Karpas-422 (cell line): ENCODE results near the gene EGFL7. TPM values are rescaled to one million over a fixed set of nuclear protein-coding genes. Genes with fewer than 3 reads are reported as not detected.
A peak's percentile ranks its signal among the peaks of the same experiment; 100 is the strongest.

Experiments used
- DNase-seq: peaks from one replicate; pipeline ENCODE4 v3.0.0-alpha.2; 2015
- H2AFZ ChIP-seq: fragments of 200-600 bp; sonication (generic); 2 replicates; pipeline ENCODE4 v1.6.1; 2014; ENCODE audit warnings: antibody characterized with exemption, low read length, mixed read lengths
- H3K27ac ChIP-seq: fragments of 200-600 bp; sonication (generic); 2 replicates; pipeline ENCODE4 v1.5.1; 2014; ENCODE audit warnings: mild to moderate bottlenecking, low read length, moderate library complexity
- H3K27me3 ChIP-seq: fragments of 200-600 bp; sonication (generic); 2 replicates; pipeline ENCODE4 v1.6.1; 2014; ENCODE audit warnings: low read length, mixed read lengths
- H3K36me3 ChIP-seq: fragments of 200-600 bp; sonication (generic); 2 replicates; pipeline ENCODE4 v1.6.1; 2014; ENCODE audit warnings: low read length, mixed read lengths; ENCODE audit not compliant: insufficient read depth
- H3K4me1 ChIP-seq: fragments of 200-600 bp; sonication (generic); 2 replicates; pipeline ENCODE4 v1.6.1; 2014; ENCODE audit warnings: mild to moderate bottlenecking, low read length, mixed read lengths
- H3K4me2 ChIP-seq: fragments of 200-600 bp; sonication (generic); 2 replicates; pipeline ENCODE4 v1.6.1; 2014; ENCODE audit warnings: low read length, low read depth, mild to moderate bottlenecking; ENCODE audit not compliant: poor library complexity, severe bottlenecking
- H3K4me3 ChIP-seq: fragments of 200-600 bp; sonication (generic); 2 replicates; pipeline ENCODE4 v1.5.1; 2014; ENCODE audit warnings: mild to moderate bottlenecking, antibody characterized with exemption, low read length, mixed read lengths
- H3K79me2 ChIP-seq: fragments of 200-600 bp; sonication (generic); 2 replicates; pipeline ENCODE4 v1.6.1; 2014; ENCODE audit warnings: mild to moderate bottlenecking, low read length, mixed read lengths
- H3K9ac ChIP-seq: fragments of 200-600 bp; sonication (generic); 2 replicates; pipeline ENCODE4 v1.6.0; 2014; ENCODE audit warnings: low read length
- H3K9me2 ChIP-seq: fragments of 200-600 bp; sonication (generic), shearing (Covaris generic); replicated peaks from 2 replicates; pipeline ENCODE4 v1.6.0; 2014; ENCODE audit warnings: mild to moderate bottlenecking, low read length, moderate library complexity; ENCODE audit not compliant: insufficient read depth
- H3K9me3 ChIP-seq: fragments of 300-700, 200-600 bp; sonication (generic); 2 replicates; pipeline ENCODE4 v1.6.1; 2014; ENCODE audit warnings: low read length, mixed read lengths
- H4K20me1 ChIP-seq: fragments of 200-600 bp; sonication (generic); 2 replicates; pipeline ENCODE4 v1.6.1; 2014; ENCODE audit warnings: mild to moderate bottlenecking, antibody characterized with exemption, low read length, low read depth; ENCODE audit not compliant: insufficient read depth
- total RNA-seq: library from RNA; depleted of rRNA; stranded (reverse); fragments of >200 nt; shearing (Covaris generic); gene quantifications from 2 replicates; pipeline ENCODE4 v1.2.3, GENCODE V29; 2014; ENCODE audit warnings: low replicate concordance

The EGFL7 gene
- total RNA-seq, 1 experiment from 2014 or later: not detected

DNA sequence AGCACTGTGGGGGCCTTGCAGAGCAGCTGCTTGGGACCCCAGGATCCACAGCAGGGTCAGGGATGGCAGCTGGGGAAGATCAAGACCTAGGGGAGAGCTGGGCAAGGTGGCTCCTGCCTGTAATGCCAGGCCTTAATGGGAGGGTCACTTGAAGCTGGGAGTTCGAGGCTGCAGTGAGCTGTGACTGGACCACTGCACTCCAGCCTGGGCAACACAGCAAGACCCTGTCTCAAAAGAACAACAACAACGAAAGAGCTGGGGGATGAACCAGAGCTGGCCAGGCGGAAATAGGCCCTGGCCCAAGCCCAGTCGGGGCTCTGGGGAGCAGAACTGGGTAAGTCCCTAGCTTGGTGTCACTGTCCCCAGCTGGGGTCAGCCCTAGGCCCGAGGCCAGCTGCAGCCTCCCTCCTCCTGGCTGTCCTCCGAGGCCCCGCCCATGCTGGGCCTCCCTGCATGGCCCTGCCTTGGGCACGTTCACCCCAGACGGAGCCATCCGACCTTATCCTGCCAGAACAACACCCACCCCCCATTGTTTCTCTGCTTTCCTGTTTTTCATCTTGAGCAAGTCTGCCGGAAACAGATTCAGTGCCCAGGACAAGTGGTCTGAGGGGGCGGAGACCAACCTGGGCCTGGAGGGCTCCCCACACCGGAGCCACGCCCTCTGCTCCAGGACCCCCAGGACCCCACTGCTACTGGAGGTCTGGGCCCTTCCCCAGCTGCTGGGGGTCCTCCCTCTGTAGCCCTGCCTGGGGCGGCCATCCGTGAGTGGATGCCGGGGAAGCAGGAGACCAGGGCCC is 51.6 kb downstream of the EGFL7 start:
- Histone ChIP-seq H2AFZ (no peak overlapping the region), H4K20me1 (0 out of 2 replicates have a peak, but pooled peaks cover 2% of the 10 kb centered on the region), H3K9me2 (no peaks in the 10 kb centered on the region), H3K27ac (no peak overlapping the region), H3K4me1 (no peaks in the 10 kb centered on the region), H3K79me2 (no peaks in the 10 kb centered on the region), H3K4me3 (no peak overlapping the region), H3K9ac (no peak overlapping the region), H3K36me3 (no peaks in the 10 kb centered on the region), H3K9me3 (no peaks in the 10 kb centered on the region), H3K27me3 (no peaks in the 10 kb centered on the region), H3K4me2 (no peak overlapping the region)
- no peak for DNase-seq

DNA sequence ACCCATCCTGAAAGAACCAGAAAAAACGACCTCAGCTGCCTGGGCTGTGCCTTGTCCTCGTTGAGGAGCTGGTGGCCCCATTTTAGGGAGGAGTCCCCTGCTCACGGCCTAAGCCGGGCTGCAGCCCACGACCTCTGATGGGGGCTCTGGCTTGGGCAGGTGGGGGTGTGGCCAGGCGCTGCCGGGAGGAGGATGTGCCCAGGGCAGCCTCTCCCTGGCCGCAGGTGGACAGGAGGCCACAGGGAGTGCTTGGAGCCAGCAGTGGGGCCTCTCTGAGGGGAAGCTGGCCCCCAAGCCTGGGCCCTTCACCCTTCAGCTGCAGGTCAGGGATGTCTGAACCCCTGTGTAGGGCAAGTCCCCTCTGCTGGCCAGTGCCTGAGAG is 52.2 kb downstream of the EGFL7 start:
- Histone ChIP-seq H3K79me2 (no peaks in the 10 kb centered on the region), H3K4me2 (no peak overlapping the region), H3K27me3 (no peaks in the 10 kb centered on the region), H3K27ac (no peak overlapping the region), H3K9me3 (no peaks in the 10 kb centered on the region), H3K4me3 (no peak overlapping the region), H2AFZ (no peak overlapping the region), H3K9ac (no peak overlapping the region), H3K9me2 (no peaks in the 10 kb centered on the region), H3K4me1 (no peaks in the 10 kb centered on the region), H4K20me1 (0 out of 2 replicates have a peak, but pooled peaks cover 2% of the 10 kb centered on the region), H3K36me3 (no peaks in the 10 kb centered on the region)
- no peak for DNase-seq

DNA sequence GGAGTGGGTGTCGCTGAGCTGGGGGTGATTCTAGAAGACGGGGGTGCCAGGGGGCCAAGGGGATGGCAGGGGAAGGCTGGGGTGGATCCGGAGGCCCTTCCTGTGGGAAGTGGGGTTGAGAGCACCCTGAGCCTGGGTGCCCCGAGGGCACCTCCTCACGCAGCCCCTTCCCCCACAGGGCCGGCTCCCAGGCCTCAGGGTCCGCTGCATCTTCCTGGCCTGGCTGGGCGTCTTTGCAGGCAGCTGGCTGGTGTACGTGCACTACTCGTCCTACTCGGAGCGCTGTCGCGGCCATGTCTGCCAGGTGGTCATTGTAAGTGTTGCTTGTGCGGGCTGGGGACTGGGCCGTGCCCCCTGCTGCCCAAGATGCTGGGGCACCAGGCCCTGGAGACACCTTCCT is 54.7 kb downstream of the EGFL7 start:
- Histone ChIP-seq H3K9me2 (no peaks in the 10 kb centered on the region), H3K27ac (no peak overlapping the region), H3K9me3 (no peaks in the 10 kb centered on the region), H3K4me3 (no peak overlapping the region), H3K4me2 (no peak overlapping the region), H3K4me1 (no peaks in the 10 kb centered on the region), H2AFZ (no peak overlapping the region), H4K20me1 (0 out of 2 replicates have a peak, but pooled peaks cover 5% of the 10 kb centered on the region), H3K27me3 (no peaks in the 10 kb centered on the region), H3K79me2 (no peaks in the 10 kb centered on the region), H3K9ac (no peak overlapping the region), H3K36me3 (no peaks in the 10 kb centered on the region)
- no peak for DNase-seq

DNA sequence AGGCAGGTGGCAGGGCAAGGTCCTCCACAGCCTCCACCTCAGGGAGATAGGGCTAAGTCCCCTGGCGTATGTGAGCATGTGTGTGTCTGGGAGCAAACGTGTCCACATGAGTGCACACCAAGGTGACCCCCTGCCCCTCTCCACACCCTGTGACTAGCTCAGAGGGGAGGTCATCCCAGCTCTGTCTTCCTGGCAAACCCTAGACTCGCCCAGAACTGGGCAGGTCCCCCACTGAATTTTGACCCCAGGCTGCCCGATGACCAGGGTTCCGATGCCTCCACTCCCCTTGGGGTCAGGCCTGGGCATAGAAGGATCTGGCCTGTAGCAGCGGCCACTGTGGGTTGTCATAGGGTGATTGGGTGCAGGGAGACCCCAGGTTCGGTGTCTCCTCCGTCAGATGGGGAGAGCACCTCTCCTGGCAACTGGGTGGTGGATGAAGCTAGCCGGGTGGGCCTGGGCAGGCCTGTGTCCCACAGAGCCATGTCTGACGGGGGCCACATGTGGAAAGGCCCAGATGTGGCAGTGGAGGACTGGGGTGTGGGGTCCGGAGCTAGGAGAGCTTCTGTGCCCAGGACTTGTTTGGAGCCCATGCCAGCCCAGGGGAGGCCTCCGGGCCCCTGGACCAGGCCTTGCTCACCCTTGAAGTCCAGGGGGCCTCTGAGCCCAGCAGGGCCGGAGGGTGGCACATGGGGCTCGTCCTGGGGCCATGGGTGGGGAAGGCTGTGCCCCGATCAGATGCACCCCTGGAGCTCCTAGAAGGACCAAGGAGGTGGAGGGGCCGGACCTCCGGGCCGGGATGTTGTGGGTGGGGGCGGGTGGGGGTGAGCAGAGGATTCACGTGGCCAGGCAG is 55.9 kb downstream of the EGFL7 start:
- Histone ChIP-seq H3K9me3 (no peaks in the 10 kb centered on the region), H3K4me3 (no peak overlapping the region), H3K27ac (no peak overlapping the region), H2AFZ (no peak overlapping the region), H3K27me3 (no peaks in the 10 kb centered on the region), H3K9ac (no peak overlapping the region), H3K4me1 (no peaks in the 10 kb centered on the region), H3K4me2 (no peak overlapping the region), H3K9me2 (no peaks in the 10 kb centered on the region), H3K36me3 (no peaks in the 10 kb centered on the region), H4K20me1 (0 out of 2 replicates have a peak, but pooled peaks cover 9% of the 10 kb centered on the region), H3K79me2 (no peaks in the 10 kb centered on the region)
- no peak for DNase-seq

DNA sequence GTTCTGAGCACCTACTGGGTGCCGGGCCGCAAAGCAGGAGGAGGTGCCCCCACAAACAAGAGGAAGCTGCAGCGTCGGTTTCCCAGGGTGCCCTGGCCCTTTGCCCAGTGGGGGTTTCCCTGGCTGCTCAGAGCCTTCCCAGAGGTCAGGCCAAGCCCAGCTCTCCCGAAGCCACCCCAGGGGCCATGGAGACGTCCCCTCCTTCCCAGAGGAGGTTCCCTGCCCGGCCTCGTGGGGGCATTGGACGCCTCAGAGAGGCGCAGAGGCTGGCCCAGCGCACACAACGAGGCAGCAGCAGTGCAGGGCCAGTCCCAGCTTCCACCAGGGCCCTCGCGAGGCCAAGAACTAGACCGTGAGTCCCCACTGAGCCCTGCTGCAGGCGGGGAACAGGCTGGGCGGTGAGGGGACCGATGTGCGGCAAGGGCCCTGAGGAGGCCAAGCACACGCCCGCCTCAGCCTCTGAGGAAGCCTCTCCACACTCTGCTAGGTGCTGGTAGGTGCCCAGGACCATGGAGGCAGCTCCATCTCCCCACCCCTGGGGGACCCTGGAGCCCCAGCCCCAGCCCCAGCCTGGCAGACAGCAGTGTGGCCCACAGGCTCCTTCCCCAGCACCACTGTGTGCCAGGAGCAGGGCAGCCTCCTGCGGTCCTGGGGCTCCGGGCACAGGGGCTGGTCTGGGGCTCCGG is 56.6 kb downstream of the EGFL7 start:
- no peak overlapping the region for H2AFZ ChIP-seq
- H3K9ac ChIP-seq: no peak overlapping the region
- no peak overlapping the region for H3K27ac ChIP-seq
- H3K9me2 ChIP-seq: no peaks in the 10 kb centered on the region
- no peak overlapping the region for H3K4me2 ChIP-seq
- peaks cover 4% of the 10 kb centered on the region for H3K36me3 ChIP-seq
- H3K27me3 ChIP-seq: no peaks in the 10 kb centered on the region
- peak; percentile 54 for DNase-seq
- no peaks in the 10 kb centered on the region for H3K9me3 ChIP-seq
- H4K20me1 ChIP-seq: peaks cover 13% of the 10 kb centered on the region; the same call in 1 of the 2 replicates
- H3K4me3 ChIP-seq: no peak overlapping the region
- no peaks in the 10 kb centered on the region for H3K4me1 ChIP-seq
- no peaks in the 10 kb centered on the region for H3K79me2 ChIP-seq

DNA sequence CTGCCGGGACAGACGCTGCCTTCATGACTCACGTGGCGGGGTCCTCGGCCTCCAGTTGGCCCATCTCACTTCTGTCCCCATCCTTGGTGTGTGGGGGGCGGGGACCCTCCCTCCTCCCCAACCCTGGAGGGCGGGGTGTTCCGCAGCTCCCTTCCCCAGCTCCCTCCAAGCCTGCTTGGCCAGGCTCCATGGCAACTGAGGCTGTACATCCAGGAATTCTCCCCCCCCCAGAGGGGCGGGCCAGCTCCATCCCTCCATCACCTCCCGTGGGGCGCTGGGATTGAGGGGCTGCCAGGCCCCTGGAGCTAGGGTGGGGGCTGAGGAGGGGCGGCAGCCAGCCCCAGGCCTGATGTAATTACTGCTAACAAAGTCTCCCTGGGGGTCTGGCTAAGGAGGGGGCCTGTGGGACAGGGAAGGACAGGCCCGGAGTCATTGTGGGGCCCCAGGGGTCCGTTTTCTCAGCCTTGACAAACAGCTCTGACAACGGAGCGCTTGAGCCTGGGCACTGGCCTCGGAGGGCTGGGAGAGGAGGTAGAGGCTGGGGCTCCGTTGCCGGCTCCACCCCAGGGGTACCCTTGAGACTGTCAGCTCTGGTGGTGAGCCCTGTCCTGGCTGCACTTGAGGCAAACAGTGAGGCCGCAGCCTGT is 57.7 kb downstream of the EGFL7 start:
- Histone ChIP-seq H3K9me2 (no peaks in the 10 kb centered on the region), H3K79me2 (no peaks in the 10 kb centered on the region), H2AFZ (no peak overlapping the region), H3K9me3 (no peaks in the 10 kb centered on the region), H3K9ac (no peak overlapping the region), H3K4me1 (no peaks in the 10 kb centered on the region), H3K4me2 (no peak overlapping the region), H3K27ac (no peak overlapping the region), H3K4me3 (no peak overlapping the region), H3K36me3 (peaks cover 7% of the 10 kb centered on the region), H4K20me1 (peaks cover 15% of the 10 kb centered on the region), H3K27me3 (no peaks in the 10 kb centered on the region)
- peak; percentile 68 for DNase-seq

DNA sequence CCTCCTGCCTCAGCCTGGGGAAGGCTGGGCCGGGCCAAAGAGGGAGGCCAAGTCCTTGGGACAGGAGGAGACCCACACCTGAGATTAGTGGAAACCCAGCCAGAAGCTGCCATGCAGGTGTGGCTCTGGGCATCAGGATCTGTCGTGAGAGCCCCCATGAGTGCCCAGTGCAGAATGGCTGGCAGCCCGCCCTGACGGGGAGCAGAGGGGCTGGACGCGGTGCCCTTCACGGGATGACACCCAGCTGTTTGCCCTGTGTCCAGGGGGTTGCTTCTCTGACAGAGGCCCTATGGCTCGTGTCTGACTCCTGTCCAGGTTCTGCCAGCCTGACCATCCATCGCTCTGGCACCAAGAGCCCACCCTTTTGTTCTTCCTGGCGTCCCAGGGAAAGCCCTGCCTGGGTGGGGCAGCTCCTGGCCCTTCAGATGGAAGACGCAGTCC is 58.2 kb downstream of the EGFL7 start:
- Histone ChIP-seq H2AFZ (no peak overlapping the region), H3K4me3 (no peak overlapping the region), H3K27me3 (no peaks in the 10 kb centered on the region), H3K4me1 (peaks cover 3% of the 10 kb centered on the region), H3K79me2 (no peaks in the 10 kb centered on the region), H3K9me3 (no peaks in the 10 kb centered on the region), H3K27ac (no peak overlapping the region), H3K36me3 (peaks cover 13% of the 10 kb centered on the region), H3K9ac (no peak overlapping the region), H3K4me2 (no peak overlapping the region), H3K9me2 (no peaks in the 10 kb centered on the region), H4K20me1 (peaks cover 20% of the 10 kb centered on the region)
- no peak for DNase-seq
